ENCODE data around the gene PRRT2. TPM values are rescaled to one million over a fixed set of nuclear protein-coding genes. Genes with fewer than 3 reads are reported as not detected.
A peak's percentile ranks its signal among the peaks of the same experiment; 100 is the strongest.

The PRRT2 gene
- total RNA-seq, 4 donors from 2014 or later, result 4.2 to 13.5 (median 6.0) TPM

GRCh38 chr16:29858974-29859373 is 47.0 kb downstream of the PRRT2 start:
- H3K9me3 ChIP-seq, result no peaks in the 10 kb centered on the region
- no peak for TF ChIP-seq POLR2A (IDR thresholded peaks at IDR 0.05)
- no peak for TF ChIP-seq CTCF (IDR thresholded peaks at IDR 0.05)
- 100% methylated on average over 1 of the region's 19 CpGs; no CpG with 5 or more reads in 1 of the 2 donors for WGBS, 2 donors (ENCODE audit: low coverage in 1 of 2)
- H3K4me1 ChIP-seq, result peaks cover 0 to 27% (median 16%) of the 10 kb centered on the region in 3 donors
- H3K27ac ChIP-seq, result no peak overlapping the region
- H3K4me3 ChIP-seq, result no peak overlapping the region
- peaks cover 0 to 33% of the 10 kb centered on the region in 2 donors for H3K36me3 ChIP-seq
- no peak for ATAC-seq
- H3K27me3 ChIP-seq, result no peaks in the 10 kb centered on the region

DNA sequence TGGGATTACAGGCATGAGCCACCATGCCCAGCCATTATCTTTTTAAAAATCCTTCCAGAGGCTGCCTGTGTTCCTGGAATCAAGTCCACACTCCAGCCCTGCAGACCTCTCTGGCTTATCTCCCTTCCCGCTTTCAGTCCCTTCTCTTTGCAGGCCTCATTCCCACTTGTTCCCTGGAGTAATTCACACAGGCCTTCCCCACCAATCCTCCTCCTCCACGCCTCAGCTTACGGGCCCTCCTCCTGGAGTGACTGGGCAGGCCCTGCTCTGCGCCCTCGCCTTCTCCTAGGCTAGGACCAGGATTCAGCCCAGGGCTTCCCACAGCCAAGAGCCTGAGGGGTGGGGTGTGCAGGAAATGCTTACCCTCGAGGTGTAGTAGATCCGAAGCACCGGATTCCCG is 48.2 kb downstream of the PRRT2 start:
- TF ChIP-seq POLR2A (IDR thresholded peaks at IDR 0.05) (no peak), EP300 (IDR thresholded peaks at IDR 0.05) (no peak)
- 84 to 100% methylated on average over 1 to 6 of the region's 9 CpGs for WGBS, 2 donors (ENCODE audit: low coverage in 1 of 2)
- H3K36me3 ChIP-seq, result peaks cover 0 to 33% of the 10 kb centered on the region in 2 donors
- H3K4me1 ChIP-seq, result peaks cover 0 to 29% (median 16%) of the 10 kb centered on the region in 3 donors
- H3K27me3 ChIP-seq, result no peaks in the 10 kb centered on the region
- H3K9me3 ChIP-seq, result no peaks in the 10 kb centered on the region
- H3K27ac ChIP-seq, result no peak overlapping the region
- ATAC-seq, result no peak
- no peak overlapping the region for H3K4me3 ChIP-seq

DNA sequence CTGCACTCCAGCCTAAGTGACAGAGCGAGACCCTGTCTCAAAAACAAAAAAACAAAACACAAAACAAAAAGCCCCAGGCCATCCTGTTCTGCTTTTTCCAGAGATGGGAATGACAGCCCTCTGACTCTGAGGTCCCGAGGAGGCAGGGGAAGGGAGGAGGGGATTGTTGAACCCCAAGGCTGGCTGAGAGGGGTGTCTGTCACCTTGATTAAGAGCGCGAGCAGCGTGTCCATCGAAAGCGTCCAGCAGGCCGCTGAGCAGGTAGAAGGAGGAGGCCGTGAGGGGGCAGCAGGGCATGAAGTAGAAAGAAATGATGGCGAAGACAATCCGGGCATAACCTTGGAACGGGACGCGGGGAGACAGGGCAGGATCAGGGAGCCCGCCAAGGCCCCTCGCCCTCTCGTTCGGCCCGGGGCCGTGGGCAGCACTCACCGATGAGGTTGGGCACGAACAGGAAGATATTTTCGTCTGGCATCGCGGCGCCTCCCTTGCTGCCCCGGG is 50.4 kb downstream of the PRRT2 start:
- Histone ChIP-seq H3K27me3 (peaks cover 5% of the 10 kb centered on the region), H3K4me1 (peaks cover 0 to 29% (median 16%) of the 10 kb centered on the region in 3 donors), H3K4me3 (peak overlapping the region; percentile 76 to 99), H3K27ac (peak overlapping the region; percentile 62 to 93 (median 86)), H3K36me3 (peaks cover 0 to 33% of the 10 kb centered on the region in 2 donors), H3K9me3 (no peaks in the 10 kb centered on the region)
- TF ChIP-seq POLR2AphosphoS5 (IDR thresholded peaks at IDR 0.05) (no peak), EP300 (IDR thresholded peaks at IDR 0.05) (no peak)
- ATAC-seq, result no peak
- 0 to 2% methylated on average over 5 to 22 of the region's 27 CpGs for WGBS, 2 donors (ENCODE audit: low coverage in 1 of 2)

DNA sequence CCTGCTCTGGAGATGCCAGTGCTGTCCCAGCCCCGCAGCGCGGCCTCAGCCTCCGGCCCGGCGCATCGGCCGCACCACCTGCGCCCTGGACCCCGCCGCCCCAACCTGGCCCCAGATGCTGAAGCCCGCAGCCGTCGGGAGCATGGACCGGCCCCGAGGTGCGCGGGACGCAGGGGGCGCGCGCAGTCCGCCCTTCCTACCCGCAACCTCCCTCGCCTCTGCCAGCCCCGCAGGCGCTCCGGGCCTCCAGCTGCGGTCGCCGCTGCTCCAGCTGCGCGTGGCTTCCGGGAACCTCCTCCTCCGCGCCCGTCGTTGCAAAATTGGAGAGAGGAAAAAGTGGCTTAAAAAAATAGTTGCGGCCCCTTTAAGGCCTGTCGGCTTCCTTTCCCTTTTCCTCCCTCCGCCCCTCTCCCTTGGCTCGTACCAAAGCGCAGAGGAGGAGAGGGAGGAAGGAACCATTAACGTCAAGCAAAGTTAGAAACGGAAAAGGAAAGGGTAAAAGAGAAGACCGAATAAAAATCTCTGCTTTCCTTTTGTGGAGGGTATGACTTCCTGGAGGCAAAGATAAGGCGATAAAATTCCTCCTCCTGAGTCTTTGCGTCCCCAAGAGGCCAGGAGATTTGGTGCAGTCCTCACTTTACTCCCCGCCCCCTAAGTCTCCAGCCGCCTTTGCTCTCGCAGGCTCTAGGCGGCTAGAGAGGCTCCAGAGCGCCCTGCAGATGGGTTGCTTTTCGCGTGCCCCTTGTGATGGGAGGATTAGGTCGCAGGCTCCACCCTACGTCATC is 51.1 kb downstream of the PRRT2 start, which contains the start of gene CDIPT:
Gene CDIPT (minus strand): TSS at position 343 of the 785 bp plus-strand sequence. CDS start 369 bp downstream, outside the sequence.
- H3K4me3 ChIP-seq, result peak within 1 kb of the TSS; percentile 76 to 99
- WGBS, 2 donors (ENCODE audit: low coverage in 1 of 2), result 0 to 2% methylated on average over 2 to 9 of the region's 57 CpGs
- peak; percentile 38 to 46 for TF ChIP-seq POLR2A (IDR thresholded peaks at IDR 0.05)
- peak; percentile 68 for TF ChIP-seq POLR2AphosphoS5 (IDR thresholded peaks at IDR 0.05)
- peak in 3 of 4 experiments; percentile 74 to 83 (median 80) for TF ChIP-seq CTCF (IDR thresholded peaks at IDR 0.05)
- TF ChIP-seq EP300 (IDR thresholded peaks at IDR 0.05), result no peak

GRCh38 chr16:29863669-29863984 is 51.6 kb downstream of the PRRT2 start:
- no peaks in the 10 kb centered on the region for H3K9me3 ChIP-seq
- ATAC-seq, result no peak
- peak overlapping the region in 1 of 2 donors; percentile 99 for H3K4me3 ChIP-seq
- H3K27me3 ChIP-seq, result peaks cover 5% of the 10 kb centered on the region
- H3K4me1 ChIP-seq, result peaks cover 0 to 29% (median 16%) of the 10 kb centered on the region in 3 donors
- peak overlapping the region in 3 of 4 donors; percentile 82 to 93 (median 90) for H3K27ac ChIP-seq
- H3K36me3 ChIP-seq, result peaks cover 0 to 27% of the 10 kb centered on the region in 2 donors
- WGBS, 2 donors (ENCODE audit: low coverage in 1 of 2), result 0% methylated on average over 3 of the region's 16 CpGs; no CpG with 5 or more reads in 1 of the 2 donors
- no peak for TF ChIP-seq EP300 (IDR thresholded peaks at IDR 0.05)
- TF ChIP-seq POLR2A (IDR thresholded peaks at IDR 0.05), result no peak
- no peak for TF ChIP-seq POLR2AphosphoS5 (IDR thresholded peaks at IDR 0.05)
- TF ChIP-seq CTCF (IDR thresholded peaks at IDR 0.05), result no peak

More for the DNA sequence above, 51.1 kb downstream of the PRRT2 start, which contains the start of gene CDIPT:
- peaks cover 0 to 33% of the 10 kb centered on the region in 2 donors for H3K36me3 ChIP-seq
- H3K9me3 ChIP-seq, result no peaks in the 10 kb centered on the region
- peaks cover 5% of the 10 kb centered on the region for H3K27me3 ChIP-seq
- peak within 1 kb of the TSS; percentile 62 to 93 (median 86) for H3K27ac ChIP-seq
- peak; percentile 98 for ATAC-seq
- peaks cover 0 to 29% (median 16%) of the 10 kb centered on the region in 3 donors for H3K4me1 ChIP-seq

All from gastroesophageal sphincter (tissue), 4 donors.